Stimulated activated CD8-positive, alpha-beta memory T cell treated with anti-CD3 and anti-CD28 coated beads, Interleukin-15, amount 100 ng/mL, for 4 hours (primary cell): ENCODE data around the gene KCNMB2.

Source experiments
- DNase-seq, 2 donors: peaks; one replicate each; pipeline ENCODE4 v3.0.0-alpha.2; 2020; ENCODE audit warnings: low read depth in 2 of 2

Gene KCNMB2

DNA sequence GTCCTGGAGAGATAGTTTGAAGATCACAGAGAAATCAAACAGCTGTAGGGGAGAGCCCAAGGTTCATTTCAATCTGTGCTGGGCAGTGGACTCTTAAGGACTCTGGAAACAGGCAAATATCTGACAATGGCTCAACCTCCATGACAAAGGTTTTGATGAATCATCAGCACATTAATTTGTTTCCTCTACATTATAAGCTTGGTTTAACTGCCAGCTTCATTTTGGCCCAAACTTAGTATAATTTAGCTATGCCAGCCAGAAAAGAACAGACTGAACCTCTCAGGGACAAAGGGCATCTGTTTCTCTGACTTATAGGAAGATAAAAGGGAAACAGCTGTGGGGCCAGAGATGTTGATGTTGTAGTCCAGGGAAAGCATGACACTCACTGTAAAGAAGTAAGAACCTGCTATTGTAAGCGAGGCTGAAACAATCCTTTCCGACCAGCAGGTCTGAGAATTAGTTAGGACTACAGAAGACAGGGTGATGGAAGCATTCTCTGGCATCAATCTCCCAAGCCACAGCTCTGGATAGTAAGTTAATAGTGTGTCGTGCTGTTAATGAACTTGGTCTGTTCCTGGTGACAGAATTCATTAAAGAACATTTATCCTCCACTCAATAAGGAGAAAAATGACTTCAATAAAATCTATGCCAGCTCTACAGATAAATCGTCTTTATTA, 110.1 kb downstream of the KCNMB2 start:
- DNase-seq: no peak

DNA sequence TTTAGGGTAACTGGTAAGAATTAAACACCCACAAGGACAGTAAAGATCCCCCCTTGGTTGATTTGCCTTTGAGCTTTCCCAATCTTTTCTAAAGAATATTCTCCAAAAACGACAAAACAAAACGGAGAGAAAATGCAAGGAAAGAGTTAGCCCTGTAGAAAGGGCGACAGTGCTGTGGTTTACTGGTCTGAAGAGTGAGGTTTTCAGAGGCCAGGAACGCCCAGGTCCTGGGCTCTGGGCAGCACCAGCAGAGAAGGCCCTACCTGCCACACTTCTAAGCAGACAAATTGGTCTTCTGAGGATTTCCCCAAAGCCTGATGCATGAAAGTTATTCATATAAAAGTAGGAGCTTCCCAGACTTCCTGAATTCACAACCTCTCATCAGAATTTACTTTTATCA, 119.3 kb downstream of the KCNMB2 start:
- DNase-seq: no peak

DNA sequence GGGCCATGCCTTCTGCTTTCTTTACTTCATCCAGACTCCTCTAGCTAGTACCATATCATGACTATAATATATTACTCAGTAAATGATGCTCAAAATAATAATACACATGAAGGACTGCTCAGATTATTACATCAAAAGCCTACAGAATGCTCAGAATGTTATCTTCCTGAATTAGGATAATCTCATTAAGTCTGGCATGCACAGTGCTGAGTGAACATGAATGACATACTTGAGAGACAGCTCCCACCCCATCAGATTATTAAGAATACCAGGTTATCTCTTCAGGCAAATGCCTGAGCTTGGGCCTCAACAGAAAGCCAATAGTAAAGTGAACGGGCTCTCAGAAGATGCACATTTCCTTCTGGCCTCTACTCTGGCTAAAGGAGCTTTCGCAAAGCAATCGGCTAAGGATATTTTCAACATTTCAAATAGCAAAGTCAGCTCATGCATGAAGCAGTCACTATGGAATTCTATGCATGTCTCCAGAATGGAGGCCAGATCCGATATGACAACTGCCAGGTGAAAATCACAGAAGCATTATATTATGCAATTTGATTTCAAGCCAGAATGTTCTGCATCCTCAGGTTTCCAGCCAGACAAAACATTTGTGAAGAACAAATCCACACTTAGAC, 122.6 kb downstream of the KCNMB2 start:
- no peak for DNase-seq

DNA sequence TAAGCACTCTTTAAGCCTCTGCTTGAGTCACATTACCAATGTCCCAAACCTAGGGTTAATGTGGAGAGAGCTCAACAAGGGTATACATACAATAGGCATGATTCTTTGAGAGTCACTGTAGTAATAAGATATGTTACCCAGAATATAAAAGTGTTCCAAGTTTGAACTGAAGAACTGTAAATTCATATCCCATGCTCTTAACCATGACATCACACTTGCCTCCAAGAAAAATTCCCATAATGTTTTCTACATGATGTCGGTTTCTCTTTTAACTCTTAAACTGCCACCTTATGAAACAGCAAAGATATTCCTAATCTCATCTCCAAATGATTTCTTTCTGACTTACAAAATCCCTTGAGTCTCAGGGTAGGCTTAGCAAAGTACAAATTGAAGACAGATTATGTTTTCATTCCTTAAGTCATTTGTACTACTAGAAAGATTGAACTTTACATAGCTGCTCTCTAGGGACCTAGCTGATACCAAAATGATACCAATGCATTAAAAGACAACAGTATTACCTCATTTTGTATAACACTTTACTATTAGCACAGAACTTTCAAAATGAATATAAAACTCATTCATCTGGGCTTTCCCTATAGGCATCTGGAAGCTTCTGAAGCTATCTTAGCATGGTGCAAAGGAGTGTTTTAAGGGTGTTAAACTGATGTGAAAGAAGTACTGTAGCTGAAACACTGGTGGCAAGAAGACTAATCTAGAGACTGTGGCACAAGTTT, 127.1 kb downstream of the KCNMB2 start:
- DNase-seq: no peak

DNA sequence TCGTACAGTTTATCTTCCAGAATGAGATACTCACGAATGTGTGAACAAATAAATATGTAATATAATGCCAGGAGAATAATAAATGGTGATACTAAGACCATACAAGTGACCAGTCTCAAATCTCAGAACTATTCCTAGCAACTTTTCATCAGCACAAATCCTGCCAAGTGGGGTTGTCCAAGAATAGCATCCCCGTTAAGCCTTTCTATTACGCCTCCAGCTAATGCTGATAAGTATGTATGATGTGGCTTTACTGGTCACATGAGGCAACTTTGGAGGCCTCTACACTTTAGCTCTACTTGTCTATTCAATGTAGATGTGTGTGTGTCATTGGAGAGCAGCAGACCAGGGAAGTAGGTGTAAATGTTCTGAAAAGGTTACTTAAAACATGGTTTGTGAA, 129.5 kb downstream of the KCNMB2 start:
- DNase-seq: no peak

DNA sequence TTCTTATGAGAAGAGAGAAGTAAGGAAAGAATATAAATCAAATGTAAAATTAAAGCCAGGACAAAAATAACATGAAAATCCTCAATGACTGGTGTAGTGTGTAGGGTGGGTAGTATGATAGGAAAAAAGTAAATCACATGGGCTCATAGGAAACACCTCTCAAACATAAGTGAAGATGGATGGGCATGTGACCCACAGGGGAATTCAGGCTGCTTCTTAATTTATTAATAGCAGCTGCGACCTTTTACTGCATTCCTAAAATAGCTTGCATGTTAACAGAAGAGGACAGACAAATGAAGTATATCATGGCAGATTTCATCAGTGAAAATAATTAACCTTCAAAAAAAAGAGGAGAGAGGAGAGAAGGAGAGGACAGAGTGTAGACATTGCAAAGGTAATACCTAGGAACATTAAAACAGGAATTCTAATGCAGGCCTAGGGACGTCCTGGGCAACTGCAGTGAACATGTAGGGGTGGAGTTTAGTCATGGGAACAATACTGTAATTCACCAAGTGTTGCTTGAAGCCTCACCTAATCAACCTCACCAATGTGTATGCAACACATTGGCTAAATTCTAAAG, 132.9 kb downstream of the KCNMB2 start:
- DNase-seq: no peak

DNA sequence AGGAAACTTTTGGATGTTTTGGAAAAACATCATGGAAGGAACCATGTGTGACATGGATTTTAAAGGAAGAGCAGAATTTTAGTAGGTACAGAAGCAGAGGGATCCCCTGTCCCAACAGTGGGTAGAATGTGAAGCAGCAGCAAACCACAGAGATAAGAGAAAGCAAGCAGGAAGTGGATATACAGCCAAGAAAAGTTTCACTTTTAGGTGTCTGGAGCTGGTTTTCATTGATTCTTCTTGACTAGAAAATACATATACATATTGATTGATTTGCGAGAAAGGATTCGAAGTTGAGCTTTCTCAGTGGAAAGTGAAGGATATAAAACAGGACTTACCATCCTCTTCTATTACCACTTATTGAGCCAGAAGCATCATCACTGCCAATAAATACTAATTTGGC, 133.5 kb downstream of the KCNMB2 start:
- DNase-seq: no peak

DNA sequence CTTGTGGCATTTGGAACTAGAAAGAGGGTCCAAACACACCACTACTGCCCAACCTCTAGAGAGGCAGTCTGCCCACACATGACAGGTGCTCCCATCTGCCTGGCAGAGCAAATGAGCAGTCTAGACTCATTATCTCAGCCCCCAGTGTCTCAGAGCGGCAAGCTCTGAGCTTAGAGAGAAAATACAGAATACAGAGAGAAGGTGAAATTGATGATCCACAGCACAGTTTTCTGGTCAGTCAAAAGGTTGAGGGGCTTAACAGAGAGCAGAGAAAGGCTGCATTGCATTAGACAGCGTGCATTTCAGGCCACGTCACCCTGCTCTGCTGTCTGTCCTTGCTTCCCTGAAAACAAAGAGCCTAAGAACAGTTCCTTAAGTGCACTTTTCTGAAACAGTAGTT, 135.1 kb downstream of the KCNMB2 start:
- no peak for DNase-seq

DNA sequence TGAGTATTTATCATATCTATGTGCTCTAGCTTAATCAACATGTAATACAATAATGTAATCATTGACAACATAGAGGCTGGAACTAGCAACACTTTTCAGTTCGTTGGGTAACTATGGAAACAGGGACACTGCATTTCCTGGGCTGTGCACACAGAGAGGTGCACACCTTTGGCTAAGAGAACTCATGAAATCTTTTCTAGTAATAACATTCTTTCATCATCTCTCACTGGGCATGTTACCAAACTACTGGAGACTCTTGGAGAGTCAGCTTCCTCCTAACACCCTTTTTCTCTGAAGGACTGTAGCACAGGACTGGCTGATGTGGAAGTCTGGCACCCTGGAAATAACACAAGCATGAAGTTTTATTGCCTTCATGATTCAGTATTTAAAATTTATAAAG, 135.6 kb downstream of the KCNMB2 start:
- no peak for DNase-seq

DNA sequence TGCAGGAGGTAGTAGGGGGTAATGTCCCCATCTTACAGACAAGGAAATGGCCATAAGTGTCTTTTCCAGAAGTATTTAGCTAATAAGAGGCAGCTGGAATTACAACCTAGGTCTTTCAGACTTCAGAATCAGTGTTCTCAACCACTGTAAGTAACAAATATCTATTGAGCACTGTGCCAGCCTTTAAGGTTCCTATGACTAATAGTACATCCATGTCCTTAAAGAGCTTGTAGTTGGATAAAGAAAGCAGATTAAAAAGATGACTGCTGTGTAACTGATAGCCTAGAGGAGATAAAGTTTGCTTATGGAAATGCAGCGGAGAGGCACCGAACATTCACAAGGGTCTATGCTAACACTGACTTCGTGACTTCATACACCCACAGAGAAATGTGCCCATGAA, 136.0 kb downstream of the KCNMB2 start:
- no peak for DNase-seq

DNA sequence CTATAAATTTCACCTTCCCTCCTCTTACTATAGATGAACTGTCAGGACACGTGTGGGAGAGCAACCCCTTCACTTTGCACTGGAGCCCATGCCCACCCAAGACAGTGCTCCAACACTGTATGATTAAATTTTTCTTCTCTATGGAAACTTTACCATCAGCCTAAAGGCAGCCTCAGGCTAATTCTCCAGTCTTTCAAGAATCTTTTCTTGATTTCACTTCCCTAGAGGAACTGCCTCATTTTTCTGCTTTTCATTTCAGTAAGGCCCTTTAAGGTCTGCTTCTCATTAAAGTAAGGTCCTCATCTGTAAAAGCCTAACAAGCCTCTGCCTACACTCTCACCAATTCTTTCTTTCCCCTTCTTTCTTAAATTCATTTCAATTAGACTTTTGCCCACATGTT, 137.3 kb downstream of the KCNMB2 start:
- no peak for DNase-seq

DNA sequence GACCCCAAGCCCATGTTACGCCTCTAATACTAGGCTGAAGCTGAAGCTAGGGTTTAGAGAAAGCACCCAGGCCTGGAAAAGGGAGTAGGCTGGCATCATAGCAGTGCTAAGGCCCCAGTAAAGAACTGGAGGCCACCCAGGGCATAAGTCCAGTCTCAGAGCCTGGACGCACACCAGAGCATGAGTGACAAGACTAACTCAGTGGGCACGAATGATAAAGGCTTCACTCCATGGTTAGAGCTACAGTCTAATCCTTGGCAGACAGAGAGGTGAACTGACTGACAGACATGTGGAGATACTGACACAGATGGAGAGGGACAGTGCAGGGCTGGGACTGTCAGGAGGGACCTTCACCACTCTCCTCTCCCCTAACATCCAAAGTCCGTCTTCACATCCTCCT, 139.8 kb downstream of the KCNMB2 start:
- DNase-seq: no peak

DNA sequence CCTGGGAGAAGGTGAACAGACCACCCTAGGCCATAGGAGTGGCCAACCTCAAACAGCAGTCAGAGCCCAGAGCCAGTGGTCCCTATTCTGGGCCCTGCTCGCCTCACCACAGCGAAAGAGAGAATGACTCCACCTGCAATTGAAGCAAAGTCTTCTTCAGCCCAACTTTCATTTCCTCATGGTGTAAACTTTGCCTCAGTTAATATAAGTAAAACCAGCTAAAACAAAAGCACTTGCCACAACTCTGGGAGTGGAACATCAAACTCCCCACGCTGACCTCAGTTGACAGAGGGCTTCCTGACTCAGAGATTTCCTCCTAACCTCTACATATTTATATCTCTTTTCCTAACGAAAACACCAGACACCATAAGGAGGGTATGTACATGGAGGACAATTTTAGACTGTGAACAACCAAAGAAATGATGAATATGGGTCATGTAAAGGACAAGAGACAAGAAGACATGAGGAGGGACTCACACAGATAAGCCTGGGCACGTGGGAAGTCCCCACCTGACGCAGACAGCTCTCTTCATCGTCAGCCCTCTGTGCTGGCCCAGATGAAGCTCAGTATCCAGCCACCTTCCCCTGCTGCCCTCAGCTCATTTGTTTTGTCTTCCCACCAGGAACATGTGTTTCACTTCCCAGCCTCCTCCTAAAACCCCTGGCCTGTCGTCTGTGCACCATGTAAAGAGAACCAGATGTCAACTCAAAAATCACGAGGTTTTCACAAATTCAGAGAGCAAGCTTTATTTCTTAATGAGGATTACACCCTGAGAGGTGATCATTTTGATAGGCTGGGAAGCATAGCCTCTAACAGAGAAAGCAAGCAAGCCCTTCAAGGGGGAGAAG, 140.9 kb downstream of the KCNMB2 start:
- no peak for DNase-seq

DNA sequence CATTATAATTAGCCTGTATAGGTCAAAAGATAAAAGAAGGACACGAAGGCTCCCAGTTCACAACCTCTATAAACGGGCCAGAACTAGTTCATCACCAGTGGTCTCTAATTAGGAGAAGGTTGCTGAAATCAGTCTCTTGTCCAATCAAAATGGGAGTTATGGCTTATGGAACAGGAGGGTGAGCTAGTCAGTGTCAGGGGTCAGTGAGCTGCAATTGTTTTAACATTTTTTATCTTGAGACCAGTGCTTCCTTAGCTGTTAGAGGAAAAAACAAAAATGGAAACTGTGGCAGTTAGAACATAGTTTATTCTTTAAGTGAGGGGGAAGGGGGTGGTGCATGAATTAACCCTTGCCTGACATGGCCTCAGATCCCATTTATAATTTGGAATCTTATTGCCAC, 141.7 kb downstream of the KCNMB2 start:
- no peak for DNase-seq

DNA sequence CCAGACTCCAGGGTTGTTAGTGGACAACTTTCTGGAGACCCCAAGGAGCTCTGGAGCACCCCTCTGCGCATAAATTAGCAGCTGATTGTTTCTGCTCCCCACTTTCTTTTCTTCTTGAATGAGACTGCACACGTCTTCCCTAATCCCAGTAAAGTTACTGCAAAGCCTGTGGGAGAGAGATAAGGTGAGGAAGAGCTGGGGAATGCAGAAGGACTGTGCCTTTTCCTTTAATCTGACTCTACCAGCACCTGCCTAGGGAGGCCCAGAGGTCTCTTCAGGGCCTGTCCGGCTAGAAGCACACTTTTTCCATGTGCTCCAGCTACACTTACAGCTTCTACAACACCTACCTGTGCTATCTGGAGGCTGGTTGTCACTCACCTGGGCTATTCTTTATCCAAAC, 143.8 kb downstream of the KCNMB2 start:
- no peak for DNase-seq

DNA sequence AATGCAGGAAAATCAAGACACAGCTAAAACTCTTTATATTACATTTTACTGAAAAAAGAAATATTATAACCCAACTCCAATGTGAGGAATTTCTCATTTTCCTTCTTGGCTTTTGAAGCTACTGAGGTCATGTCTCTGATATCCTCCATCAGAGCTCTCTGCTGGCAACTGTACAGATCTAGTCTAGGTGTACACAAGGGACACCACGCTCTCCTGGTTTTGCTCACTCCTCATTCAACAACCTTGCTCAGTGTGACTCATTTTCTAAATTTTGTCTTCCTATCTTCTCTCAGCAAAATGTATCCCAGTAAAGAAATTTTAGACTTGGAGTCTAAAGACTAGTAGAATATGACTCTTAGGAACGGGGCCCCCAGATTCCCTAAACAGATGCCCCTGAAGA, 144.3 kb downstream of the KCNMB2 start:
- no peak for DNase-seq

DNA sequence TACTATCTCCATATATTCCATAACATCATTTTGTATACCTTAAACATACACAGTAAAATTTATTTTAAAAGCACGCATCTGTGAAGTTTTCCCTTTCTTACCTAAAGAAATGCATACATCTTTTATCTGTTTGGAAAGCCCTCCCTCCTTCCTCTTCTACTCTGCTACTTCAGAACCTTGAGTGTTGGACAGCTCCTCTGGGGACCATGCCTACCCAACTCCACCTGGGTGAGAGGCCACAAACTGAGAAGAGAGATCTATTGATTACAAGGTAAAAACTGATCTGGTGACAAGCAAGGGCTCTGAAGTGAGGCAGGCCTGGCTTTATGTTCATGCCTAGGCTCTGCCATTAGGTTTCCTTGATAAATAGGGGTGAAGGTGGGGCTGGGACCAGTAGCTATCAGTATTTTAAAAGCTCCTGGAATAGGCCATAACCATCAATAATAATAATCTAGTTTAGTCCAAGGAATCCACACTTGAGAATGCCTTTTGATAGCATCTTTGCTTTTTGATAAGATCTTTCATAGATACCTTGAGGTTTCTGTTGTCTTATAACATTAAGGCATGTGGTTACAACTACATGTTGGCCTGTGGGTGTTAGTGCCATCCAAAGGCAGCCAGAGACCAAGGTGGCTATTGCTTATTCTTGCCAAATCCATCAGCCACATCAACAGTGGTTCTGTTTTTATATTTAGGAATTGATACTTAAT, 148.8 kb downstream of the KCNMB2 start:
- DNase-seq: no peak

DNA sequence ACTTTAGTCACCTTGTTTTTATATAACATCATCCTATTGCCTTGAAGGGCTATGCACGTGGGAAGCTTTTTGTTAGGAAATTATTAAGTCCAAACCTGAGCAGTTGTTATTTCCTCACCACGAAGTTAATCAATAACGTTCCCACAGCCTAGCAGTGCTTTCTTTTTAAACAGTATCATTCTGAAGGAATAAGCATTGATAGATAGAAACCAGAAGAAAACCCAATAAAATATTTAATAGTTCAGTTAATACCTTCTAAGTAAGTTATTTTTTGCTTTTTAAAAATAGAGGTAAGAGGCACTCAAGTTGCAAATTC, 149.3 kb downstream of the KCNMB2 start:
- DNase-seq: no peak

DNA sequence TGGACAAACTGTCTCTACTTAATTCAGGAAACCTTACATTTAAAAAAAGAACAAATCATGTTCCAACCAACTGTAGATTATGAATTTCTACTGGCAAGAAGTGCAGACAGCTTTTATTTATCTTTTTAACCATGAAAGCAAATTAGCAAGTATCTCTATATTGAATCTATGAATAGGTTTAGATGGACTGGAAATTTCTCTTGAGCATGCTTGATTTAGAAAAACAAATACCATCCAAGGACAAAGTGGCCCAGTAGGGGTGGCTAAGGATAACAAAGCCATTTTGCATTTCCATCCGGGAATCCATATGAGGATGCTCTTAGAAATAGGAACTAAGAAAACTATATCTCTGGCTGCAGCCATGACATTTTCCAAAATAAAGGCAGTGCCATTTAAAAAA, 150.6 kb downstream of the KCNMB2 start:
- no peak for DNase-seq

DNA sequence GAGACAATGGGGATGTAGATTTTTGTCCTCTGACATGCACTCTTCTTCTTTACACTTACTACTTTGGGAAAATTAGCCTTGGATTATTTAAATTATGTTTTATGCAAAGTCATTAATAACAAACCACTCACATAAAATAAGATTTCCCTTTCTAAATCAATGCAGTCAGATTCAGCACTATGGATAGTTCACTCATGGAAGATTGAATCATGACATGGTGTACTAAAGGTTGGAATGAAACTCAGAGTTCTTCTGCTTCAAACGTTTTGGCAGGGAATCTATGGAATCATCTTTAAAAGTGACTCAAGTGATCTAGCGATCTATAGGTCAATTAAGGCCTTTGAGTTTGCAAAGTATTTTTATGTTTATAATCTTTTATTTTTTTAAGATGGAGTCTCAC, 154.3 kb downstream of the KCNMB2 start:
- no peak for DNase-seq

DNA sequence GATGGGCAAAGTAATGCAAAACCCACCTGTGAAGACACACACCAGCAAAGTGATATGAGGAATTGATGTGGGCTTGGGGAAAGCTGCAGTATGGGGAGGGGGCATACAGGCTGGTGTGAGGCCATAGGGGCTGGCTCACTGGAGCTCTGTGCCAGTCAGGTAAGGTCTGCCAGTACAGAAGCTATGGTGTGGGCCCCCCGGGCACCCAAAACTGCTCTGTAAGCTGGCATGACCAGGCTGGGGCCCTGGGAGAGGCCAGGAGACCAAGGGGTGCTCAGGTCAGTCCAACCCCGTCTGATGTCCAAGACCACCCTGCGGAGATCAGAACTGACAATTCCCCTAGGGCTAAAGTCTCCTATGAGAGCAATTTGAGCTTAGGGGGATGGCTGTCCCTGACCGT, 163.1 kb downstream of the KCNMB2 start:
- DNase-seq: no peak

DNA sequence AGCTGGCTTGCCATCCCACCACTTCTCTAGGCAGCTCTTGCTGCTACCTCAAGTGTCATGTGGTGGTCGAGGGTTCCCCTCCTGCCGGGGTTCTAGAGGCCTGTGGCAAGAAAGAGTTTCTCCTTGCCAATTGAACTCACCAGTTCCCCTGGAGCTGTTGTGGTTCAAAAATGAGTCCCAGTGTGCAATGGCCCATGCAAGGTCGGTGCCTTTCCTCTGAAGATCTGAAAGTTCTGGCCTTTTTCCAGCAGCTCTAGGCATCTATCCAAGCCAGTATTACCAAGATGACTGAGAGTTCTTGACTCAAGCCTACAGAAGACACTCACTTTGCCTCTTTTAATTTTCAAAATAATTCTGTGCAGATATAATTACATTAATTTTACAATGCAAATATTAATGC, 163.6 kb downstream of the KCNMB2 start:
- DNase-seq: no peak
